T-helper 22 cell (primary cell): ENCODE measurements around the gene ACTC1.

Experiments used
- DNase-seq: peaks from one replicate; pipeline ENCODE4 v3.0.0-alpha.2; 2020; ENCODE audit warnings: low read depth

The ACTC1 gene

DNA sequence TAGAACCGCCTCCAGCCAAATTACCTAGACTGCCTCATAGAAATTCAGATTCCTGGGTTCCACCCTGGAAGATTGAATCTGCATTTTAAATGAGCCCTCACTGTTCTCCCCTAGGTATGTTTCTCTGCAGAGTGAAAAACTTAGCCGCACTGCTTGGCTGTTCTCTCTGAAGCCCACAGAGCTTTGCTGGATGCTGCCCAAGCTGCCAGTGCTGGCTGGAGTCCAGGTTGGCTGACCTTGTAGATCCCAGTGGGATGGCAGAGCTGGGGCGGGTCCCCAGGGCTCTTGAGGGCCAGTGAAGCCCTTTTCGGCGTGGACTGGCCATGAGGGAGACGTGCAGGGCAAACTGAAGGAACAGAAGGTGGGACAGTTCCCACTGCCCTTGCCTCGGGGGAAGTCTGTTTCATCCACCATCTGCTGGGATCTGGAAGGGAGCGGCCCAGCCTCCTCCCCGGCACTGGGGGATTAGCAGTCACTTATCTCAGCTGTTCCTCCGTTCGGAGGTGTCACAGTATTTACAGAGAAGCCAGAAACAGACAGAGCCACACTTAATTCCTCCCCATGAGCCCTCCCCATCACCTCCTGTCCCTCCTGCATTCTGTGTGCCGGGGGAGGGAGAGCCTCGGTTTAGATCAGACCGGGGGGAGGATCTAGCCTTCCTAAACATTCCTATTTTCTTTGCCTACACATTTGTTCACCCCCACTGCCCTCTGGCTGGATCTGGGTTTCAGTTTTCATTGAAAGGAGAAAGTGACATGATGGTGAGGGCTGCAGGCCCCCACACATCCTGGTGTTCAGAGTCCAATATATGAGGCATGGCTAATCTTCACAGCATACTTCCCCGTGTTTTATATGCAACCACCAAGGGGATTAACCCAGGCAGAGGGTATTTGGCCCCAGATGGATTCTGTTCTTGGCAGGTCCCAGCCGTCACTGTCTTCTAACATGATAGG lies 4.1 kb upstream of the ACTC1 start:
- no peak for DNase-seq

DNA sequence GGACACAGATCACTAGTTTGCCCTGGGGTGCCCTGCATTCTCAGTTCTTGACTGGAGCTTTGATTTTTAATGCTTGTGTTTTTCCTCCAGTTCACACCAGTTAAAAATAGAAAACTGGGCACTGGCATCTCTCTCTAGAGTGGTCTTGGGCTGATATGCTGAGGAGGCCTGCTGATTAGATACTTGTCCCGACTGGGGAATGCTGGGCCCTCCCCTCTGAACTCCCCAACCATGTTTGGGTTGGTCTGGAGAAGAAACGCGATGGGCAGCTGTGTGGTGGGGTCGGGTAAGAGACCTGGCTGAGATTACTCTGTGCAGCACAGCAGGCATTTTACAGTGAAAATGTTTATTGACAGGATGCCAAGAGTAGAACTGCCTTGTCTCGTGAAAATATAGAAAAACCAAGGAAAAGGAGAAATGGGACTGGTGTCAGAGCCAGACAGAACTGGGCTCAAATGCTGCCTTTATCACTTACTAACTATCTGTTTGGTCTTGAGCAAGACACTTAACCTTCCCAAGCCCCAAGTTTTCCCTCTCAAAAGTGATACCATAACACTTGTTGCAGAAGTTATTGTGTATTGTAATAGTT lies 1.6 kb upstream of the ACTC1 start:
- no peak for DNase-seq

DNA sequence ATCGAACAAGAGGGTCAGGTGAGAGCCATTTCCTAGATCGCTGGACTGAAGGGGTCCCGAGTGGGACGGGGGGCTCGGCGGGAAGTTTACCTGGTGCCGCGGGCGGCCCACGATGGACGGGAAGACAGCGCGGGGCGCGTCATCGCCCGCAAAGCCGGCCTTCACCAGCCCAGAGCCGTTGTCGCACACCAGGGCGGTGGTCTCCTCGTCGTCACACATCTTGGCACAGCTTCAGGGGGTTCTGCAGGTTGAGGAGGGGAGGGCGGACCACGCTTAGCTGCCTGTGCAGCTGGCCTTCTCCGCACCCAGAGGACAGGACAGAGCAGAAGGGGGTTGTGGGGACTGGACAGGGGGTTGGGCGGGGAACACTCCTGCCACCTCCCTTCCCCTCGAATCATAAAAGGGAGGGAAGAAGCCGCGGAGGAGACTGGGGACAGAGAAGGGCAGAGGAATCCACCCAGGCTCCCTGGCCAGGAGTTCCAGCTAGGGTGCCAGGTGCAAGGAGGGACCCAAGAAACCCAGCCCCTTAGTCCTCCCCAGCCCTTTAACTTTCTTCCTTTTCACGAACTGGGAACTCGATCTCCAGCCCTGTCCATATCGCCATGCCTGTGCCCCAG lies 651 bp downstream of the ACTC1 start:
- DNase-seq, result no peak

DNA sequence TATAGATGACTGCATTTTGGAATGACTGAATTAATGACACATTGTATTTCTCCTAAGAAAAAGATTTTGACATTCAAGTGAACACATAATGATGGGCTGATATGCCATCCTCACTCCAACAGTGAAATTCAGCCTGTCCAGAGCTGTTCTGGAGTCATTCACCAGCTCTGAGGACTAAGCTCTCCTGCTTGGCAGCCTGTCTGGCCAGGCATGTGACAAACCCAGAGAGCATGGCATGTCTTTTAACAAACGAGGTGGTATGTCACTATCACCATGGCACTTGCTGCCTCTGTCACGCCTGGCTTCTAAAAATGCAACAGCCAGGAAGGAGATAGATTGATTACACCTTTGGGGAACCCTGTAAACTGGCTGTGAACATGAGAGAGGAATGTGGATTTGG lies 1.4 kb downstream of the ACTC1 start:
- DNase-seq, result no peak

DNA sequence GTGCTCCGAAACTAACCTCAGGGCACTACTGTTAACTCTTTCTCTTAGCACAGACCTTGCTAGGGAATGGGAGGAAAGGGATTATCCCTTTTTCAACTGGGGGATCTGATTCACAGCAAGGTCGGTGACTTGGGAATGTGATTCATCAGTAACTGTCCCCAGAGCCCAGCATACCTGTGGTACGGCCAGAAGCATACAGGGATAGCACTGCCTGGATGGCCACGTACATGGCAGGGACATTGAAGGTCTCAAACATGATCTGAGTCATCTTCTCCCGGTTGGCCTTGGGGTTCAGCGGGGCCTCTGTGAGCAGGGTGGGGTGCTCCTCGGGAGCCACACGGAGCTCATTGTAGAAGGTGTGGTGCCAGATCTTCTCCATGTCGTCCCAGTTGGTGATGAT lies 2.3 kb downstream of the ACTC1 start:
- DNase-seq, result no peak

DNA sequence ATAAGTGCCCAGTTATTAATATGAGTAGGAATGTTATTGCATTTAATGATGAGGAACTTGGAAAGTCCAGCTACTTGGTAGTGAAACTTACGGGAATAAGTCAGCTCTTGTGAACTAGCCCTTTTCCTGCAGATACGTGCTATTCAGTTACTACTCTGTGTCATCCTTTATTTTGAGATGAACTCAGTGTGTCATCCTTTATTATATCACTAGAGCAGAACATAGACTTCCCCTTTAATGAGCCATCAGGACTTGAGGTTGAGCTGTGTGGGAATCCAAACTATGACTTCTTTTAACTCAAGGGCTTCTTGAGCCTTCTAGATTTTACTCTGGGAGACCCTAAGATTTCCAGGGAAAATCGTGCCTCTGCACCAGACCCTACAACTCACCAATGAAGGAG lies 3.6 kb downstream of the ACTC1 start:
- DNase-seq, result no peak

DNA sequence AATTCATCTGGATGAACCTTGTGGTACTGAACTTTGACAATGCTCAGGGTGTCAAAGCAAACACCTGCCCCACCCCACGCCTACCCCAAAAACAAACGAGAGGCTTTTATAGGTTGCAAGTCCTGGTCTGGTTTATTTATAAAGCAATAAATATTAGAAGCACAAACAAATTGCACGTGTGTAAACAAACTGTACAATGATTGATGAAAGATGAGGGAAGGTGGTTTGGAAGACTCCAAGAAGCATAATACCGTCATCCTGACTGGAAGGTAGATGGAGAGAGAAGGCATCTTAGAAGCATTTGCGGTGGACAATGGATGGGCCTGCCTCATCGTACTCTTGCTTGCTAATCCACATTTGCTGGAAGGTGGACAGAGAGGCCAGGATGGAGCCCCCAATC lies 5.2 kb downstream of the ACTC1 start:
- DNase-seq, result no peak

DNA sequence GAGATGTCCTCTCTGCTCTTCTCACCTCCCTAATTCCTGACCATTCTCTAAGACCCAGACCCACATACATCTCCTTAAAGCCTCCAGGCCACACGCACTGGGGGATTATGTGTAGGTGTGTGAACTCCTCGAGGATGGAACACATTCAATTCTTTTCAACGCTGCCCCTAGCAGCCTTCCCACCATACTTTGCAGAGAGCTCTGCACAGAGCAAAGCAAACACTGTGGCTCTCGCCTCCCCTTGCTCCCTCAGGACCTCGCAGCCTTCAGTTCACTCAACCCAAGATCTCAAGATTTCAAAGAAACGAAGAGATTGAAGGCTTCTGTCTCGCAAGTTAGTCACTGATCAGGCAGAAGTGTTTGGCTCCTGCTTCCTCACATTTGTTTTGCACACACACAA lies 6.0 kb downstream of the ACTC1 start:
- no peak for DNase-seq

DNA sequence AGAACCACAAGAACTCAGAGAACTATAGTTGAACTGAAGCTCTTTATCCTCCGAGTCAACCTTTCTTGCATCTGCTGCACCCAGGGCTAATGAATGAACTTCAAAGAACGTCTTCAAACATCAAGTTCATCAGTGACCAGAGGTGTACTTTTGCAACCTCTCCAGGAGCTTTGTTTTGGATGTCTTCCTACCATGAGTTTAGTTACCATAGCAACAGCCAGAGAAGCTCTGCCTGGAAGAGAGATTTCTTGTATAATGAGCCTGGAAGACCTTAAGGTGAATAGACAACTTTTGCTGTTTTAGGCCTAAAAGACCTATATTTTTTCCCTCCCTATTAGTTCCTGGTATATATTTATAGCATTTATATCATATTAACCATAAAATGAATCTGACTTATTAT lies 9.1 kb downstream of the ACTC1 start:
- no peak for DNase-seq

DNA sequence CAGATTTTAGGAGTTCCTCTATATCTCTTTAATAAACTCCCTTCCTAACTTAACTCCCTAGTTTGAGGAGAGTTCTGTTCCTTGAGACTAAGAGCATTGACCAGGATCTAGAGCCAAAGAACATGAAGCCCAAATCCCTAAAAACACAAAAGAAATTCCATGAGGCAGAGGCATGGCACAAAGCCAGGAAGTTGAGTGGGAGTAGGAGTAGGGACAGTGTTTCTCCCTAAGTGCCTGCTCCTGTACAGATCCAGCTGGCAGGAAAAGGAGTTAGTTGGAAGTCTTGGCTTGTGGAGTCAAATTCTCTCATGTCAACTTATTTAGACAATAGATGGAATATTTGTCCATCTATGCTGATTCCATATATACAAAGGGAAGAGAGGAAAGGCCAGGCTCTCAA lies 11.4 kb downstream of the ACTC1 start:
- DNase-seq, result no peak

DNA sequence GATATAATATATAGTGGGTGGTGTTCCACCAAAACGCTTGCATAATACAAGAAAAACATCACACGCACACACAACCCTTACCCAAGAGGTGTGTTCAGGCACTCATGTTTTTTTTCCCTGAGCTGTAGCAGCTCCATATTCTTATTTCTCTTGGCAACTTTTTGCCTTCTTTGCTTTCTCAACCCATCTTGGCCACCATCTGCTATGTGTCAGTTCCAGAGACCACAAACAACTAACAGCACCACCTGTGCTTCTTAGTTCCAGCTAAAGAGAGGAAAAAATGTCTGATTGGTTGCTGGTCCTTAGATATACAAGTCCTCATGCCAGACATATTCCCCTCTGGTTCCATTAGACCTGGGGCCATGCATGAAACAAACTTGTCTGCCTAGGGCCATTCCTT lies 11.9 kb downstream of the ACTC1 start:
- DNase-seq, result no peak

DNA sequence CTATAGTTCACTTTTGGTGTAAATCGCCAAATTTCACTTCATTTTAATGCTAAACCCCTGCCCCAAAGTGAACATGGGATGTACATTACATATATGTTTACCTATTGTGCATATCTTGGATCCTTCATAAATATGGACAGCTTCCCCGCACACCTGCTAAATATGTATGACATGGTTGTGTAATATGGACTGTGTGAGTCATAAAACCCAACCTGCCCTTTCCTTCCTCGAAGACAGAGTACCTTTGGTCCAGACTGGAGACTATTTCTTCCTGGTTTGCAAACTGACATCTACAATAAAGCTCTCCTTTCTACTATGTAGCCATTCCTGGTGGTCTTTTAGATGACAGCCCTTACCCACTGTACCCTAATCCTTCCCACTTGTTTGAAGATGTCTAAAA lies 12.4 kb downstream of the ACTC1 start:
- no peak for DNase-seq

DNA sequence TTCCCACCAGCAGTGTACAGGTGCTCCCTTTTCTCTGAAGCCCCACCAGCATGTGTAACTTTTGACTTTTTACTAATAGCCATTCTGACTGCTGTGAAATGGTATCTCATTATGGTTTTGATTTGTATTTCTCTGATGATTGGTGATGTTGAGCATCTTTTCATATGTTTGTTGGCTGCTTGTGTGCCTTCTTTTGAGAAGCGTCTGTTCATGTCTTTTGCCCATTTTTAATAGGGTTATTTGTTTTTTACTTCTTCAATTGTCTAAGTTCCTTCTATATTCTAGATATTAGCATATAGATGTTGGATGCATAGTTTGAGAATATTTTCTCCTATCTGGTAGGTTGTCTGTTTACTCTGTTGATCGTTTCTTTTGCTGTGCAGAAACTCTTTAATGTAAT lies 14.6 kb downstream of the ACTC1 start:
- no peak for DNase-seq

DNA sequence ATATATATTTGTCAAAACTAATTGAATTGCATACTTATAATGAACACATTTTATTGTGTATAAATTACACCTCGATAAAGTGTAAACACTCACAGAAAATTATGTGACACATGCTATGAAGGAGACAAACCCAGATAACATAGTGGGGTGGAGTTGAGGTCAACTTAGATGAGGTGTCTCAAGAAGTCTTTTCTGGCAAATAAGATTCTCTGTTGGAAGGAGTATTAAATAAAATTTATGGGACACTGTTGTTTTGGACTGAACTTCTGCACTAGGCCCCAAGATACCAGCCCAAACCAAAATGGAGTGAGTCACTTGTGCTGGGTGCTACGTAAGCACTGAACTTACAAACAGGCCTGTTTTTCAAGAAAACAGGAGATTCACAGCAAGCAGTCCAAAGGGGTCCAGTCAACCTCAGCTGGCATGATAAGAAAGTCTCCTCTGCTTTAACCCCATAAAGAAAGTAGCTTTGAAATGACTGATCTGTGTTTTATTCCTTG lies 18.7 kb downstream of the ACTC1 start:
- no peak for DNase-seq

DNA sequence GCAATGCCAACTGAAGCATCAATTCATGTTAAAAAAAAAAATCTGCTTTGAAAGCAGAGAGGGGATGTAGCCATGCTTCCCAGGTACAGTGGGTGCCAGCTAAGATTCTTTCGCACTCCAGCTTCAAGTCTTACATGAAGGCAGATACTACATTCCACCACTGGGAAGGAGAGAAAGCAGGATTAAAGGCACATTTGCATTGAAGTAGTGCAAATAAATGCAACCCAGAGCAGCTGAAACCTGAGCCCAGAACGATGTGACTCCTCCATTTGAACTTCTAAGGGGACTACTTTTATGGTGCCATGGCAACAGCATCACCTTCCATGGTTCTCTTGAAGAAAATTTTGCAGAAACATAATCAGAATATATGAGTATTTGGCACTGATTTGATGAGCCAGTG lies 21.4 kb downstream of the ACTC1 start:
- no peak for DNase-seq

DNA sequence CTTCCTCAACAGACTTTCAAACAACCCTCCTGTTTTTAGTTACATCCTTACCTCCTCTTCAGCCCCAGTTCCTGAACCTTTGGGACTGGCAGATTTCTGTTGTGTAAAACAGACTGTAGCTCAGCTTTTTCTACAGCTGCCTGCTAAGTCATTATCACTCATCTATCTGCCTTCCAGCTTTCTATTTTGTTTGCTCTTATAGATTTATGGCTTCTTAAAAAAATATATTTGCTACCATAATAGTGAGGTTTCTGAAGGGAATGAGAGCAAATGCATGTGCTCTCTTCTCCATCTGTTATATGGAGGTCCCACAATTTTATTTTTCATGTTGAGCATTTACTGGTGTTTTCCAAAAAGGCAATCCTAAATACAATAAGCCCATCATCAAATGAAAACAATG lies 22.3 kb downstream of the ACTC1 start:
- no peak for DNase-seq

DNA sequence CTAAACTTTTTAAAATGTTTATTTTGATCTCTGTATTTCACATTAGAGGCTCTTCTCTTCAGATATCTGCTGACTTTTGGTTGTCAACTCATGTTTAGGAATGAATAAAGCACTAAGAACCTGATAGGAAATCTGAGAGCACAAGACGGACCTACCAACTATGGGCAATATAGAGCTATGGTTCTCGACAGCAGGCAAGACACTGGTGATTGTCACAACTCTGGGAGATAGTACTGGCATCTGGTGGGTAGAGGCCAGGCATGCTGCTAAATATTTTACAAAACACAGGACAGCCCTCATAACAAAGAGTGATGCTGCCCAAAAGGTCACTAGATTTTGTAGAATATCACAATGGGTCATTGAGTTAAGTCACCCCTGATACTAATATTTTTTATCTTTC lies 23.0 kb downstream of the ACTC1 start:
- DNase-seq, result no peak

DNA sequence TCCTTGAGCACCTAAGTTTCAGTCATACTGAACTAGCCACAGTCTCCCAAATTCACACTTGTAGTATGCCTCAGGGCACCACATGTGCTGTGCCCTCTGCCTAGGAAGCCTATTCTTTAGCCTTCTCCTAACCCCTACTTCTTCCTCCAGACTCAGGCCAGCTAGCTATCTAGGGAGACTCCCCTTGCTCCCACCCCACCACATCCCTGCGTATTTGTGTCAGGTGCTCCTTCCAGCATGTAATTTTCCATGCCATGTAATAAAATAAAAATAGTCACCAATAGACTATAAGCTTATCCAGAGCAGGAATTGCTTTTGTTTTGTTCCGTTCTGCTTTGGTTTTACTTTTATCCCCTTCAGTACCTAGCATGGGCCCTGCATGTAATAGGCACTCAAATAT lies 25.6 kb downstream of the ACTC1 start:
- no peak for DNase-seq

DNA sequence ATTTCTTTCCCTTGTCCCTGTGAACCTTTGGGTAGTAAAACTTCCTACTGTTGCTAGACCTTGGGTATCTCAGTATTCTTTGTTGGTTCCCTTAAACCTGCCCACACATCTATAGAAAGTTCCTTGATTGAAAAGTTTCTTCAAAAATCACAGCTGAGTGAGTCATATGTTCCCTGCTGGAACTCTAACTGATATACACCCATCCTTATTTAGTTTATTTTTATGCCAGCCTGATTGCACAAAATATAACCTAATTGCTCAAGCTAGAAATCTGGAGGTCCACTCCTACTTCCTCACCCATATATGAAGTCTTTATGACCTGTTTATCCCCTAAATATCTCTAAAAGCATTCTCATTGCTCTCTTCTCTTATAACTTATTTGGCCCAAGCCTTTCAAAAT lies 26.8 kb downstream of the ACTC1 start:
- no peak for DNase-seq

DNA sequence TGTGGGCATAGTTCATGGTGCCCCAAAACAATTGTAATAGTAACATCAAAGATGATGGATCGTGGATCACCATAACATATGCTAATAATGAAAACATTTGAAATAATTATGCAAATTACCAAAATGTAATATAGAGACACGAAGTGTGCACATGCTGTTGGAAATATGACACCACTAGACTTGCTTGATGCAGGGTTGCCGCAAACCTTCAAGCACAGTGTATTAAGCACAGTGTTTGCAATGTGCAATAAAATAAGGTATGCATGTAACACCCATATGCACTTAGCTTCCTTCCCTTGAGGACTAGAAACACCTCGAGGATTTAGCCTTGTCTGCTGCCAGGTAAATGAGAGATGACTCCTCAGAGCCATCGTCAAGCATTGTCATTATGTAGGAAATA lies 29.6 kb downstream of the ACTC1 start:
- DNase-seq, result no peak

DNA sequence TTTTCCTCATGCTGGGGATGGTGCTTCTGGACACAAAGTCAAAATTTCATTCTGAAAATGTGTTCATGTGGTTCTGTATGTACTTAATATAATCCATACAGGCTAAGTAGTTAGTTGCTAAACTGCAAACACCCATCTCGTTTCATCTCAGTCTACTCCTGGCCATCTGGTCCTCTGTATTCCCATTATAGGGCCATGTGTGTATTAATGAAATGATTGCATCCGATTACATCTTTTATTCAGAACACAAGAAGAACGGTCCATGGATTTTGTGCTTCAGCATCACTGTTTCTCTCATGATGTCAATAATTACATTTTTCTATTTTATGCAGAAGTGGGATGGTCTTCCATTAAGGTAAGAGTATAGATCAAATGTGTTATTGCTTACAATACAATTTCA lies 34.4 kb downstream of the ACTC1 start:
- DNase-seq, result no peak

DNA sequence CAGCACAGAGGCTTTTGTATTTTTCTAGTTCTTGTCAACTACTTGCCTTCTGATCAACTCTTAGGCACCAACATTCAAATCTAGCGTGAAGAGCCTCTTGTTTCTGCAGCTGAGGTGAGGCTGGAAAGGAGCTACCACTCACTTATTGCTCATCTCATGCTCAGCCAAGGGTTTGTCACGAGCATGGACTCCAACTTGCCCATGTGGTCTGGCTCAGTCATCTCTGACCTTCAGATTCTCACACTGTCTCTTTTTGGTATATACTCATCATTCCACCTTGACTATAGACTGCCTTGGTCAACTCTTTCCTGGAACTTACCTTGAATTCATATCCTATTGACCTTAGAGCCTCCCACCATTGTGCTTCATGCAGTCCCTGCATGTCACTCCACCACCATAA lies 35.4 kb downstream of the ACTC1 start:
- DNase-seq, result no peak

DNA sequence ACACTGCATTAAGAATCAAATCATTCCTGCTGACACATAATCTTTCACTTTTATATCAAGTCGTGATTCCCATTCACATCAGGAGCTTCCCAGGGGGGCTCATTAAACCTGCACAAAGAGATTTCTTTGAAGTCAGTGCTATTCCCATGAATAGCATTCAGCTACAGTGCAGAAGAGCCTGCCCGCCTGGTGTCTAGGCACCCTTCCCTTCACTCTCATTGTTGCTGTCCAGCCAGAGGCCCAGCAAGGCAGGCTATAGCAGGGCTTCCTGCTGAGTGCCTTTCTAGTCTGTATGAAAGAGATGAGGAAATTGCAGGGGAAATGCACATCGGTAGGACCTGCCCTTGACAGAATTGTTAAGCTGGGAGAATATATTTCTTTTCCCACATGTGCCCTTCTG lies 36.0 kb downstream of the ACTC1 start:
- no peak for DNase-seq
